Activated T-helper 1 cell treated with anti-CD3 and anti-CD28 coated beads, Interleukin-2, amount 50 U/mL, for 16 hours (primary cell): Measurements from ENCODE around the gene ABCD3.

ENCODE experiments used
- DNase-seq, 2 donors: peaks; one replicate each; pipeline ENCODE4 v3.0.0-alpha.2; 2020; ENCODE audit warnings: low read depth in 1 of 2, low spot score in 1 of 2

The ABCD3 gene

GRCh38 chr1:94526152-94526980 lies 108.2 kb downstream of the ABCD3 start:
- DNase-seq: no peak

GRCh38 chr1:94527447-94528031 lies 109.3 kb downstream of the ABCD3 start:
- DNase-seq: no peak

GRCh38 chr1:94528299-94528698 lies 110.1 kb downstream of the ABCD3 start:
- DNase-seq: no peak

- DNase-seq: no peak
These were observed 110.6 kb downstream of the ABCD3 start for GRCh38 chr1:94528826-94529225.

GRCh38 chr1:94529416-94529815 lies 111.2 kb downstream of the ABCD3 start:
- DNase-seq: no peak

GRCh38 chr1:94530373-94530878 lies 112.2 kb downstream of the ABCD3 start:
- no peak for DNase-seq

GRCh38 chr1:94531664-94532063 lies 113.5 kb downstream of the ABCD3 start:
- no peak for DNase-seq

- DNase-seq: no peak
These were observed 113.9 kb downstream of the ABCD3 start for GRCh38 chr1:94532077-94532476.

- DNase-seq: no peak
These were observed 116.9 kb downstream of the ABCD3 start for GRCh38 chr1:94535095-94535494.

GRCh38 chr1:94535879-94536278 lies 117.7 kb downstream of the ABCD3 start:
- DNase-seq: no peak

GRCh38 chr1:94537254-94537653 lies 119.1 kb downstream of the ABCD3 start:
- DNase-seq: no peak

- no peak for DNase-seq
These were observed 120.1 kb downstream of the ABCD3 start for GRCh38 chr1:94538243-94538827.

GRCh38 chr1:94539496-94539895 lies 121.3 kb downstream of the ABCD3 start:
- DNase-seq: no peak

GRCh38 chr1:94540440-94541245 lies 122.5 kb downstream of the ABCD3 start:
- no peak for DNase-seq

GRCh38 chr1:94541246-94542087 lies 123.3 kb downstream of the ABCD3 start, which contains the start of gene F3:
Gene F3 (minus strand): TSS chr1:94541759. CDS start chr1:94541636, 123 bp downstream.
- peak in 1 of 2 donors; percentile 40 for DNase-seq

- DNase-seq: no peak
These were observed 124.1 kb downstream of the ABCD3 start for GRCh38 chr1:94542088-94542870.

- no peak for DNase-seq
These were observed 124.8 kb downstream of the ABCD3 start for GRCh38 chr1:94543001-94543400.

- DNase-seq: no peak
These were observed 125.9 kb downstream of the ABCD3 start for GRCh38 chr1:94543893-94544635.
